ENCODE results near the gene CALML3. TPM values are rescaled to one million over a fixed set of nuclear protein-coding genes. Genes with fewer than 3 reads are reported as not detected.

CALML3 gene
- total RNA-seq, 1 experiment from 2014 or later: not detected

DNA sequence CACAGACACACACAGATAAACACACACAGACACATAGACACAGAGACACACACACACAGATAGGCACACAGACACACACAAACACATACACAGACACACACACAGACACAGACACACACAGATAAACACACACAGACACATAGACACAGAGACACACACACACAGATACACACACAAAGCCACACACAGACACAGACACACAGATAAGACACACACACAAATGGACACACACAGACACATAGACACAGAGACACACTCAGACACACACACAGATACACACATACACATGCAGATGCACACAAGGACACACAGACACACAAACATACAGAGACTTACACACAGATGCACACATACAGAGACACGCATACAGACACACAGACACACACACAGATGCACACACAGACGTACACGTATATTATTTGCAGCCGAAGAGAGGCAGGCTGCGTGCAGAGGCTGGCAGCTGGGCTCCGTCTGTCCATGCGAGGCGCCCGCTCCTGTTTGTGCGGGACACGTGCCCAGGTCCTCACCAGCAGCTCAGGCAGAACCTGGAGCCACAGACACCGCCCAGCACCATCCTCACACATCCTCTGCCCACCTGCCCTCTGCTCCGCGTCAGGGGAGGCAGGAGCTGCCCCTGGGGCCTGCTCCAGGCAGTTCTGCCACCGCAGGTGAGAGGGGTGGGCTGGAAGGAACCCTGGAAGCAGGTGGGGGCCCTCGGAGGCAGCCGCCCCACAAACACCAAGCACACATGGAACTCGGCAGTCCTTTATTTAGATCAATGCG, 26.6 kb upstream of the CALML3 start:
- H3K27ac ChIP-seq (ENCODE audit: insufficient read length, low read depth, low read length): no peak overlapping the region
- H2BK120ac ChIP-seq (ENCODE audit: low read depth, low read length, poor library complexity, severe bottlenecking): no peak overlapping the region
- H3K4me1 Mint-ChIP-seq: peaks cover 5 to 10% of the 10 kb centered on the region in 2 experiments
- H3T11ph ChIP-seq (ENCODE audit: low read length): no peak overlapping the region
- H3K4ac ChIP-seq (ENCODE audit: low read depth, low read length): no peak overlapping the region
- no peak overlapping the region for H4K8ac ChIP-seq (replicated peaks; ENCODE audit: insufficient read length, low read depth, low read length)
- H3K18ac ChIP-seq (ENCODE audit: insufficient read length, low read depth, low read length): no peak overlapping the region
- H3K36me3 Mint-ChIP-seq (ENCODE audit: insufficient read depth in 1 of 3, low read depth in 3 of 3): no peaks in the 10 kb centered on the region; a peak in 1 of 7 replicates
- H3K4me3 Mint-ChIP-seq: no peak overlapping the region
- no peaks in the 10 kb centered on the region for H3K79me2 ChIP-seq (ENCODE audit: insufficient read depth, low read length)
- H2BK5ac ChIP-seq (ENCODE audit: insufficient read length, low read length): no peak overlapping the region
- no peak overlapping the region for H2AK5ac ChIP-seq (ENCODE audit: insufficient read length, low read length)
- no peak overlapping the region for H3K14ac ChIP-seq (ENCODE audit: insufficient read depth, low read length)
- no peak overlapping the region for H3K9ac ChIP-seq (ENCODE audit: extremely low read depth, insufficient read length, low read length)
- no peak overlapping the region for H3K23ac ChIP-seq (ENCODE audit: insufficient read length, low read depth, low read length)
- peaks cover 5% of the 10 kb centered on the region for H3K27me3 Mint-ChIP-seq (ENCODE audit: low read depth)
- no peak overlapping the region for H2AFZ ChIP-seq (ENCODE audit: low read length)
- WGBS (ENCODE audit: extremely low coverage, insufficient read length, low lambda C conversion rate): no CpG with 5 or more reads among the region's 19 CpGs
- H3K27ac Mint-ChIP-seq: no peak overlapping the region
- no peaks in the 10 kb centered on the region for H3K23me2 ChIP-seq (ENCODE audit: insufficient read length, low read depth, low read length, poor library complexity, severe bottlenecking)
- DNase-seq: no peak
- no peak overlapping the region for H2BK15ac ChIP-seq (ENCODE audit: low read depth, low read length)
- H3K79me1 ChIP-seq (ENCODE audit: insufficient read depth, low read depth, low read length, poor library complexity, severe bottlenecking): no peaks in the 10 kb centered on the region
- no peak overlapping the region for H3K4me2 ChIP-seq (ENCODE audit: insufficient read depth, insufficient read length, low read length)
- H4K20me1 ChIP-seq (ENCODE audit: control insufficient read depth, insufficient read depth, insufficient read length): no peaks in the 10 kb centered on the region
- no peaks in the 10 kb centered on the region for H3K4me1 ChIP-seq (ENCODE audit: insufficient read depth, low read length)
- H3K56ac ChIP-seq (ENCODE audit: insufficient read length, low read depth, low read length): no peak overlapping the region
- no peak overlapping the region for H4K5ac ChIP-seq (ENCODE audit: insufficient read length, low read depth, low read length)
- no peak overlapping the region for H2BK20ac ChIP-seq (ENCODE audit: low read depth, low read length, poor library complexity, severe bottlenecking)
- H3K9me3 Mint-ChIP-seq: no peaks in the 10 kb centered on the region
- no peak overlapping the region for H2BK12ac ChIP-seq (ENCODE audit: insufficient read length, low read depth, low read length)
- H4K91ac ChIP-seq (ENCODE audit: insufficient read length, low read depth, low read length): no peak overlapping the region
- TF ChIP-seq, protein P1, sequence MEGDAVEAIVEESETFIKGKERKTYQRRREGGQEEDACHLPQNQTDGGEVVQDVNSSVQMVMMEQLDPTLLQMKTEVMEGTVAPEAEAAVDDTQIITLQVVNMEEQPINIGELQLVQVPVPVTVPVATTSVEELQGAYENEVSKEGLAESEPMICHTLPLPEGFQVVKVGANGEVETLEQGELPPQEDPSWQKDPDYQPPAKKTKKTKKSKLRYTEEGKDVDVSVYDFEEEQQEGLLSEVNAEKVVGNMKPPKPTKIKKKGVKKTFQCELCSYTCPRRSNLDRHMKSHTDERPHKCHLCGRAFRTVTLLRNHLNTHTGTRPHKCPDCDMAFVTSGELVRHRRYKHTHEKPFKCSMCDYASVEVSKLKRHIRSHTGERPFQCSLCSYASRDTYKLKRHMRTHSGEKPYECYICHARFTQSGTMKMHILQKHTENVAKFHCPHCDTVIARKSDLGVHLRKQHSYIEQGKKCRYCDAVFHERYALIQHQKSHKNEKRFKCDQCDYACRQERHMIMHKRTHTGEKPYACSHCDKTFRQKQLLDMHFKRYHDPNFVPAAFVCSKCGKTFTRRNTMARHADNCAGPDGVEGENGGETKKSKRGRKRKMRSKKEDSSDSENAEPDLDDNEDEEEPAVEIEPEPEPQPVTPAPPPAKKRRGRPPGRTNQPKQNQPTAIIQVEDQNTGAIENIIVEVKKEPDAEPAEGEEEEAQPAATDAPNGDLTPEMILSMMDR (conservative IDR thresholded peaks at IDR 0.05): no peak
- H3K9me3 ChIP-seq (ENCODE audit: control insufficient read depth, low read depth, low read length): no peaks in the 10 kb centered on the region
- H3K27me3 ChIP-seq (ENCODE audit: insufficient read depth, low read length): no peaks in the 10 kb centered on the region

All from H9 (cell line).